ENCODE results near the gene MNT. TPM values are rescaled to one million over a fixed set of nuclear protein-coding genes. Genes with fewer than 3 reads are reported as not detected.

The MNT gene
- total and polyA plus RNA-seq, 2 of the 8 experiments (the other 6 are each of a cell fraction or from before 2014, with no cell fraction given) = 5.0 to 17.3 TPM

GRCh38 chr17:2400877-2401425, at the start of gene MNT (continued):
- TF ChIP-seq CREB1 (IDR thresholded peaks at IDR 0.05) (peak; percentile 75), ASH2L (IDR thresholded peaks at IDR 0.05; ENCODE audit: low read length) (peak; percentile 57), CTBP2 (IDR thresholded peaks at IDR 0.05; ENCODE audit: borderline replicate concordance, insufficient read depth, insufficient read length, low read length) (no peak), HDAC6 (IDR thresholded peaks at IDR 0.05; ENCODE audit: low read depth, low read length) (no peak), SIN3A (conservative IDR thresholded peaks at IDR 0.05 in 1 of 2, IDR thresholded peaks at IDR 0.05 in 1 of 2; ENCODE audit: low read depth in 1 of 2, low read length in 2 of 2) (peak in 1 of 2 experiments; percentile 75; a peak in 3 of 4 replicates), SIRT6 (IDR thresholded peaks at IDR 0.05; ENCODE audit: low read length) (no peak), JUND (IDR thresholded peaks at IDR 0.05; ENCODE audit: low read length) (no peak), EZH2 (IDR thresholded peaks at IDR 0.05; ENCODE audit: low read depth, low read length, severe bottlenecking) (no peak), POLR2A (IDR thresholded peaks at IDR 0.05; ENCODE audit: control extremely low read depth in 1 of 2, low read depth in 2 of 2, low read length in 2 of 2) (peak in 1 of 2 experiments; percentile 41; a peak in 2 of 3 replicates), SP1 (IDR thresholded peaks at IDR 0.05; ENCODE audit: low read depth, low read length) (peak; percentile 97), TAF1 (IDR thresholded peaks at IDR 0.05; ENCODE audit: low read depth, low read length) (peak; percentile 90), KDM1A (IDR thresholded peaks at IDR 0.05; ENCODE audit: borderline replicate concordance, low read length) (no peak), TCF12 (IDR thresholded peaks at IDR 0.05; ENCODE audit: low read depth, low read length) (no peak), CBX8 (IDR thresholded peaks at IDR 0.05; ENCODE audit: borderline replicate concordance, low read depth, low read length) (no peak), SUZ12 (IDR thresholded peaks at IDR 0.05; ENCODE audit: low read length) (no peak), EP300 (IDR thresholded peaks at IDR 0.05; ENCODE audit: borderline replicate concordance in 1 of 2, low read depth in 2 of 2, low read length in 2 of 2) (peak in 1 of 2 experiments; percentile 90; a peak in 2 of 3 replicates), RXRA (IDR thresholded peaks at IDR 0.05; ENCODE audit: insufficient read depth, low read depth, low read length) (no peak), USF2 (IDR thresholded peaks at IDR 0.05; ENCODE audit: low read length) (peak; percentile 60; the same call in 1 of the 2 replicates), TBP (IDR thresholded peaks at IDR 0.05; ENCODE audit: low read depth, low read length) (peak; percentile 68), POLR2AphosphoS5 (IDR thresholded peaks at IDR 0.05; ENCODE audit: low read depth, low read length) (peak; percentile 44; the same call in 1 of the 2 replicates), KDM4A (IDR thresholded peaks at IDR 0.05; ENCODE audit: low read depth, low read length, severe bottlenecking) (no peak), TEAD4 (IDR thresholded peaks at IDR 0.05; ENCODE audit: low read depth, low read length) (0 out of 2 replicates have a peak, but pooled peaks have one; percentile 9), RBBP5 (IDR thresholded peaks at IDR 0.05; ENCODE audit: borderline replicate concordance, low read depth, low read length) (no peak), PHF8 (conservative IDR thresholded peaks at IDR 0.05; ENCODE audit: low read depth, low read length) (peak; percentile 40; the same call in 1 of the 2 replicates), SP2 (IDR thresholded peaks at IDR 0.05; ENCODE audit: low read length) (no peak)
